ENCODE results near the gene WWTR1.

GRCh38 chr3:149575961-149576564, 81.8 kb downstream of the WWTR1 start:
- no peak for TF ChIP-seq POLR2A (IDR thresholded peaks at IDR 0.05; ENCODE audit: low read depth, low read length)
- no peak for TF ChIP-seq POLR2AphosphoS5 (IDR thresholded peaks at IDR 0.05; ENCODE audit: low read depth, low read length)
- TF ChIP-seq TAF1 (IDR thresholded peaks at IDR 0.05; ENCODE audit: borderline replicate concordance, low read depth, low read length): no peak

All from GM12892 (cell line).